K562 (cell line): ENCODE data around the gene ARF4. TPM values are rescaled to one million over a fixed set of nuclear protein-coding genes. Genes with fewer than 3 reads are reported as not detected.

ENCODE experiments used
- polyA plus RNA-seq, 8 experiments: library from polyadenylated mRNA; depleted of rRNA in 4 of 8; stranded (reverse) in 5 of 8; unstranded in 3 of 8; fragments of >200 nt; fragmentation: Nextera tagmentation in 2 of 8; fragmentation: Illumina TruSeq in 1 of 8; extraction: Ambion mirVana in 2 of 8; extraction: Trizol in 1 of 8; gene quantifications; 2 replicates each; pipeline versions ENCODE4 v1.2.1 to v1.2.3, GENCODE V29; 2011 to 2014; ENCODE audit warnings: inconsistent platforms in 1 of 8, missing spikeins in 1 of 8
- total RNA-seq, 7 experiments: library from RNA; depleted of rRNA in 6 of 7; stranded (reverse); fragments of >200 nt in 6 of 7; fragmentation: Illumina TruSeq in 2 of 7; extraction: Trizol in 2 of 7; gene quantifications; 2 replicates each; pipeline versions ENCODE4 v1.2.1 to v1.2.3, GENCODE V29; 2011 to 2021; ENCODE audit warnings: low replicate concordance in 1 of 7
- TF ChIP-seq, protein P1 (sequence below), 2 experiments: fragments of 450-650 bp; formaldehyde crosslinking in 1 of 2; IDR thresholded peaks; 2 replicates each; pipeline versions ENCODE4 v1.4.0 to v1.6.1; 2014 to 2020; ENCODE audit warnings: mild to moderate bottlenecking in 2 of 2, borderline replicate concordance in 1 of 2, low read depth in 1 of 2
- TF ChIP-seq, protein P2 (sequence below): IDR thresholded peaks from 3 replicates; pipeline ENCODE4 v1.6.1; 2011; ENCODE audit warnings: borderline replicate concordance, mild to moderate bottlenecking, moderate library complexity; ENCODE audit not compliant: insufficient read length; ENCODE audit errors: extremely low read depth
- TF ChIP-seq, protein P3 (sequence below), 2 experiments: IDR thresholded peaks in 1 of 2; conservative IDR thresholded peaks in 1 of 2; 2 replicates each; pipeline ENCODE4 v1.6.1; 2016; ENCODE audit warnings: low read depth in 2 of 2, mild to moderate bottlenecking in 1 of 2, missing compliant biosample characterization in 1 of 2, missing genetic modification characterization in 1 of 2, moderate library complexity in 1 of 2

The ARF4 gene
- total and polyA plus RNA-seq, 9 of the 15 experiments (the other 6 are each of a cell fraction or from before 2014, with no cell fraction given): 41.1 to 273 (median 83.8) TPM

DNA sequence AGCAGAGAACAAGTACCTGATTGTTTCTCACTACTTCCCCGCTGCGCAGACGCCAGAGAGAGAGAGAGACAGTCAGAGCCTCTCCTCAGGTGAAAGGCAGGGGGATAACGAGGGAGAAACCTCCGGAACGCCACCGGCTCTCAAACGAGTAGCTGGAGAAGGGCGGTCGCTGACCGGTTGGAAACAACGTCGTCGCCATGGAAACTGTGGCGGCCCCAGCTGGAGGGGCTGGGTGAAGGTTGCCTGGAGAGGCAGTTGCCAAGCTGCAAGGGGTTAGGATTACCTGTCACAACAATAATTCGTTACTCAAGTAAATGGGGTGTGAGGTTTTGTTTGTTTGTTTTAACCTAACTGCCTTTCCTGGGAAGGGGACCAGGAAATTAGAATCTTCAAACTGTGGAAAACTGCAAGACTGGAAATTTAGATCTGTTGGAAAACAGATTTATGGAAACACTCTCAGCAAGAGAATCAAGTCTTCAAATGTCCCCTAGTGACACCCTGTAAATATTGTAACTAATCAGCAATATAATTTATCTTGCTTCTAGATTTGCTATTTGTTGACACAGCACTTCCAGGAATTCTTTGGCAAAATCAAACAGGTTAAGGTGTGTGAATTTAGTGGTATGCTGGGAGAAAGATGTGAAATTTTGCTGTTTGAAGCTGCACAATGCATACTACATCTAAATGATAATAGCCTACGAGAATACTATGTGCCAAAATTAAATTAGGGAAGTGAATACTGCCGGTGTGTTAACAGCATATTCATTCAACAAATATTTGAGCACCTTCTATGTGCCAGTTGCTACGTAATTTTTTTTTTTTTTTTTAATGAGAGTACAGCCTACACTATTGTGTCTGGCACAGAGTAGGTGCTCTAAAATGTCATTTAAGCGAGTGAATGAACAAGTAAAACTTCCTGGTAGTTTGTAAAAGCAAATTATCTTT lies 52.7 kb downstream of the ARF4 start, which contains the start of gene DNAH12 (continued):
- TF ChIP-seq, protein P1, sequence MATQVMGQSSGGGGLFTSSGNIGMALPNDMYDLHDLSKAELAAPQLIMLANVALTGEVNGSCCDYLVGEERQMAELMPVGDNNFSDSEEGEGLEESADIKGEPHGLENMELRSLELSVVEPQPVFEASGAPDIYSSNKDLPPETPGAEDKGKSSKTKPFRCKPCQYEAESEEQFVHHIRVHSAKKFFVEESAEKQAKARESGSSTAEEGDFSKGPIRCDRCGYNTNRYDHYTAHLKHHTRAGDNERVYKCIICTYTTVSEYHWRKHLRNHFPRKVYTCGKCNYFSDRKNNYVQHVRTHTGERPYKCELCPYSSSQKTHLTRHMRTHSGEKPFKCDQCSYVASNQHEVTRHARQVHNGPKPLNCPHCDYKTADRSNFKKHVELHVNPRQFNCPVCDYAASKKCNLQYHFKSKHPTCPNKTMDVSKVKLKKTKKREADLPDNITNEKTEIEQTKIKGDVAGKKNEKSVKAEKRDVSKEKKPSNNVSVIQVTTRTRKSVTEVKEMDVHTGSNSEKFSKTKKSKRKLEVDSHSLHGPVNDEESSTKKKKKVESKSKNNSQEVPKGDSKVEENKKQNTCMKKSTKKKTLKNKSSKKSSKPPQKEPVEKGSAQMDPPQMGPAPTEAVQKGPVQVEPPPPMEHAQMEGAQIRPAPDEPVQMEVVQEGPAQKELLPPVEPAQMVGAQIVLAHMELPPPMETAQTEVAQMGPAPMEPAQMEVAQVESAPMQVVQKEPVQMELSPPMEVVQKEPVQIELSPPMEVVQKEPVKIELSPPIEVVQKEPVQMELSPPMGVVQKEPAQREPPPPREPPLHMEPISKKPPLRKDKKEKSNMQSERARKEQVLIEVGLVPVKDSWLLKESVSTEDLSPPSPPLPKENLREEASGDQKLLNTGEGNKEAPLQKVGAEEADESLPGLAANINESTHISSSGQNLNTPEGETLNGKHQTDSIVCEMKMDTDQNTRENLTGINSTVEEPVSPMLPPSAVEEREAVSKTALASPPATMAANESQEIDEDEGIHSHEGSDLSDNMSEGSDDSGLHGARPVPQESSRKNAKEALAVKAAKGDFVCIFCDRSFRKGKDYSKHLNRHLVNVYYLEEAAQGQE (IDR thresholded peaks at IDR 0.05; ENCODE audit: borderline replicate concordance): peak; percentile 50
- TF ChIP-seq, protein P1 (CRISPR knock-in tag; IDR thresholded peaks at IDR 0.05; ENCODE audit: low read depth): no peak
- TF ChIP-seq, protein P2, sequence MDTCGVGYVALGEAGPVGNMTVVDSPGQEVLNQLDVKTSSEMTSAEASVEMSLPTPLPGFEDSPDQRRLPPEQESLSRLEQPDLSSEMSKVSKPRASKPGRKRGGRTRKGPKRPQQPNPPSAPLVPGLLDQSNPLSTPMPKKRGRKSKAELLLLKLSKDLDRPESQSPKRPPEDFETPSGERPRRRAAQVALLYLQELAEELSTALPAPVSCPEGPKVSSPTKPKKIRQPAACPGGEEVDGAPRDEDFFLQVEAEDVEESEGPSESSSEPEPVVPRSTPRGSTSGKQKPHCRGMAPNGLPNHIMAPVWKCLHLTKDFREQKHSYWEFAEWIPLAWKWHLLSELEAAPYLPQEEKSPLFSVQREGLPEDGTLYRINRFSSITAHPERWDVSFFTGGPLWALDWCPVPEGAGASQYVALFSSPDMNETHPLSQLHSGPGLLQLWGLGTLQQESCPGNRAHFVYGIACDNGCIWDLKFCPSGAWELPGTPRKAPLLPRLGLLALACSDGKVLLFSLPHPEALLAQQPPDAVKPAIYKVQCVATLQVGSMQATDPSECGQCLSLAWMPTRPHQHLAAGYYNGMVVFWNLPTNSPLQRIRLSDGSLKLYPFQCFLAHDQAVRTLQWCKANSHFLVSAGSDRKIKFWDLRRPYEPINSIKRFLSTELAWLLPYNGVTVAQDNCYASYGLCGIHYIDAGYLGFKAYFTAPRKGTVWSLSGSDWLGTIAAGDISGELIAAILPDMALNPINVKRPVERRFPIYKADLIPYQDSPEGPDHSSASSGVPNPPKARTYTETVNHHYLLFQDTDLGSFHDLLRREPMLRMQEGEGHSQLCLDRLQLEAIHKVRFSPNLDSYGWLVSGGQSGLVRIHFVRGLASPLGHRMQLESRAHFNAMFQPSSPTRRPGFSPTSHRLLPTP: no peak
- TF ChIP-seq, protein P3, sequence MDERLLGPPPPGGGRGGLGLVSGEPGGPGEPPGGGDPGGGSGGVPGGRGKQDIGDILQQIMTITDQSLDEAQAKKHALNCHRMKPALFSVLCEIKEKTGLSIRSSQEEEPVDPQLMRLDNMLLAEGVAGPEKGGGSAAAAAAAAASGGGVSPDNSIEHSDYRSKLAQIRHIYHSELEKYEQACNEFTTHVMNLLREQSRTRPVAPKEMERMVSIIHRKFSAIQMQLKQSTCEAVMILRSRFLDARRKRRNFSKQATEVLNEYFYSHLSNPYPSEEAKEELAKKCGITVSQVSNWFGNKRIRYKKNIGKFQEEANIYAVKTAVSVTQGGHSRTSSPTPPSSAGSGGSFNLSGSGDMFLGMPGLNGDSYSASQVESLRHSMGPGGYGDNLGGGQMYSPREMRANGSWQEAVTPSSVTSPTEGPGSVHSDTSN (CRISPR knock-in tag; IDR thresholded peaks at IDR 0.05; ENCODE audit: low read depth): no peak
- TF ChIP-seq, protein P3 (tag; conservative IDR thresholded peaks at IDR 0.05; ENCODE audit: low read depth): no peak
